HG03139 (cell line): ENCODE results near the gene ZDHHC14.
"Not testable (repeated sequence)": the region's sequence is repeated elsewhere in the genome, so short reads cannot be mapped to it uniquely, and the experiment has no call there.

Experiments
- ATAC-seq: cut with Tn5 transposase; IDR thresholded peaks from one replicate; pipeline ENCODE4 v1.9.1; 2021; ENCODE audit not compliant: unreplicated experiment

Gene ZDHHC14

DNA sequence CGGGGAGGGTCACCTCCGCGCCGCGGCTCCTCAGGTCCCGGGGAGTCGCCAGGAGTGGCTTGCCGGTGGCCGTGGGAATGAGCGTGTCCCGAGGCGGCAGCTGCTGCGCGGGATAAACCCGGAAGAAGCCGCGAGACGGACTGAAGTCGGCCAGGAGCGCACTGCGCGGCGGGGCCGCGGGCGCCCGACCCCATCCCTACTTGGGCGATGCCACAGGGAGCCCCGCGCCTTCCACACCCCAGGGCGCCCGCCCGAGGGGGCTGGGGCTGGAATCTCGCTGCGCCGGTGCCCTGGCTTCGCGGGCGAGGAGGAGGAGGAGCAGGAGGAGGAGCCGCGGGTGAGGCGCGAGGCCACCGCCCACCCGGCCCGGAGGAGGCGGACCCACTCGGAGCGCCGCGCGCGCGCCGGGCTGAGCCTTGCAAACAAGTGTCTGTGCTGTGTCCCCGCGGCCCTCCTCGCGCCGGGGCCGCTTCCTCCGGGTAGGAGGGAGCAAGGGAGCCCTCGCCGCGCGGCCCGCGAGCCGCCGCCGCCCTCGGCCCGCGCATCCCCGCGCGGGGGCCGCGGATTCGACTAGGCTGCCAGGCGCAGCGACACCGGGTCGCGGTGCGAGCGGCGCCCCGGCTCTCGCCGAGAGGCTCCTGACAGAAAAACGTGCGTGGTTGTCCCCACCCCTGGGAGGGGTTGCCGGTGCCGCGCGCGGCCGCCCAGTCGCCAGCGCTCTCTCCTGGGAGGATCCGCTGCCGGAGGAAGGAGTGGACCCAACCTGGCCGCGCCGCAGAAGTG, at the start of gene ZDHHC14:
Gene ZDHHC14, plus strand, starts transcription at position 412 of the 783 bp plus-strand sequence.
- ATAC-seq, result peak; percentile 73

DNA sequence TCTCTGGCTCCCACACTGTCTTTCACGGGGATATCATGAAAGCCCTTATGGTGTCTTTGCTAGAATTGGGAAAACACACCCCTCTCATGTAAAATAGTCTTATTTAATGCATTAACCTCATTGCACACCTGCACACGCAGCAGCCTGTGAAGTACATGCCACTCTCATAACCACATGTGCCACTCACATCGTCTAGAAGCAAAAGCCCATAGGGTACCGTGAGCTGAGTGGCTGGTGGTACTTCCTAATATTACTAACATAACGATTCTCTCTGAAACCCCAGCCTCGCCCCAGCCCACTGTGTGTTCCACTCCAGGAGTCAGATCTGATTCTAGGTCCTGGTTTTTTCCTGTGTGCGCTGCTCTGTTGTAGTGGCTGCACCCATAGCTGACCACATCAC, 48.2 kb upstream of the ZDHHC14 start:
- no peak for ATAC-seq

DNA sequence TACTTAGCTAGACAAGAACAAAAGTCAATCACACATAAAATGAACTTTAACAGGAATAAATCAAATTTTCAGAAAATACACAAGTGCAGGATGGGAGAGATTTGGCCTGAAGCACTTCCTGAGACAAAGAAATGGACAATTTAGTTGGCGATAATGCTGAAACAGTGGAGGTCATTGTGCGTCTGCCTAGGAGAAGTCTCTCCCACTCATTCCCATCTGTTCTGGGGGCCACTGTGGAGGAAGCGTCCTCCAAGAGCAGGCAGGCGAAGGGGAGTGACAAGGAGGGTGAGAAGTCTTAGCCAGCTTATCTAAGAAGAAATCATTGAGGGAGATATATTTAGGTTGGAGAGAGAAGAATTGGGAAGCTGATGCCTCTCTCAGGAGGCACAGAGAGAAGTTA, 47.5 kb upstream of the ZDHHC14 start:
- no peak for ATAC-seq

DNA sequence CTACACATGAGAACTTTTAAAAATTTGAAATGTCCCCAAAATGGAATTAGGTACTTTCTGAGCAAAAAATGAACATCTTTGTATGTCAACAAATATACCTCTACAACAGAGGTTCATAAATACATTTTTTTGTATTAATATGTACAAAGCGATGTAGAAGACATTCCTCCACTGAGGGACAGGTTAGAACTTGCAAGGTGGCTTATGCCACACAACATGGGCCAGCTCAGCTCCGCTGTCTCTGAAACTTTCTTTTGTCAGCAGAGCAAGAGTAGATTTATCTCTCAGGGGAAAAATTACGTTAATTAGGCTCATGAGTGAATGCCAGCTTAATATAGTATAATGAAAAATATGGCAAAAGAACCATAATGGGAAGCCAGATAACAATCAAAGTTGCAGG, 47.0 kb upstream of the ZDHHC14 start:
- ATAC-seq, result no peak

DNA sequence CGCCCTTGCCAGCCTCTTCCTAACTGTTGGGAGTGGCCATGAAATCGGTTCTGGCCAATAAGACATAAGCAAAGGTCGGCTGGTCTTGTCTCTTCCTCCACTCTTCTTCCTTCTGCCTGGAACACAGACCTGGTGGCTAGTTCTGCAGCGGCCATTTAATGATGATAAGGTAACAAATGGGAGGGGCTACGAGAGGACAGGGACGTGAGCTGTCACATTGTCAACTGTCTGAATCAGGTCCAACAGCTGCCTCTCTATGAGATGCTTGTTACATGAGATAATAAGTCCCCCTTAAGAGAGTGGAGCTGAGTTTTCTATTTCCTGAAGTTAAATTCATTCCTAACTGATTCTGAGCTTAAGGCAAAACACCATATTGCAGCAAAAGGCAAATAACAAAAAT, 45.2 kb upstream of the ZDHHC14 start:
- ATAC-seq, result no peak

DNA sequence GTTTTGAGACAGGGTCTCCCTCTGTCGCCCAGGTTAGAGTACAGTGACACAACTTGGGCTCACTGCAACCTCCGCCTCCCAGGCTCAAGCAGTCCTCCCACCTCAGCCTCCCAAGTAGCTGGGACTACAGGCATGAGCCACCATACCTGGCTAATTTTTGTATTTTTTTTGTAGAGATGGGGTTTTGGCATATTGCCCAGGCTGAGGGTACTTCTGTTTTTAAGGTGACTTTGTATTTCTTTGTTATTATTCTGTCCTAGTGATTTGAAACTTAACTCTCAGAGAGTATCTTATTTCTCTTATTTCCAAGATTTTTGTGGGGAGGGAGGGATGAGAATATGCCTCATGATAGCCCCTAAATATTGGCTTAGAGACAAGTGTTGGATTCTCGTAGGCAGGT, 43.7 kb upstream of the ZDHHC14 start:
- ATAC-seq, result not testable (repeated sequence)

DNA sequence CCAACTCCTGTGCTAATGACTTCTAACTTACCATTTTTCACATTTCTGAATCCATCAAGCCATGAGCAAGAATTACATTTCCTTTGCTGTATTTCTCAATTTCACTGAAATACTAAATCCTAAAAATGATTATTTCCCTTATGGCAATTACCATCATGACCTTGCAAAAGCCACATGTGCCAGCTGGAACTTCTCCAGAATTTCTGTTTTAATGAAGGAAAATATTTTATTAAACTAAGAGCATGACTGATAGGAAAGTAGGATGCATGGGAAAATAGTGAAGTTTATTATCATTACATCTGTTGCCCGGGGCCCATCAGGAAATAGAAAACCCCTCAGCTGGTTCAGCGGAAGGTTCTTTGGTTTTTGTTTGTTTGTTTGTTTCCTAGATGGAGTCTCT, 43.2 kb upstream of the ZDHHC14 start:
- no peak for ATAC-seq

DNA sequence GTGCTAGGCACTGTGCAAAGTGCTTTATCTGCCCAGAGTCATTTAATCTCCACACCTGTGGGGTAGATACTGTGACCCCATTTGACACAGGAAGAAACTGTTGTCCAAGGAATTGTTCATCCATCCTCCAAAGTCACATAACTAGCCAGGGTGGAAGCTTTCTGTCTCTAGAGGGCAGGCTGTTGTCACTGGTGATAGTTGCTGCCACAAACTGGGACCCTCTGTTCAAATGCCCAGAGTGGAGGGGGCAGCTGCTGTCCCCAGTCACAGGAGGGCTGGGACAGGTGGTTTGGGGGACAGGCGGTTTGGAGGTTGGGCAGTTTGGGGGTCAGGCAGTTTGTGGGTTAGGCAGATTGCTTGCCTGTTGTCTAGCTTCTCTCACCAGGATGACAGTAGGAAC, 41.6 kb upstream of the ZDHHC14 start:
- no peak for ATAC-seq

DNA sequence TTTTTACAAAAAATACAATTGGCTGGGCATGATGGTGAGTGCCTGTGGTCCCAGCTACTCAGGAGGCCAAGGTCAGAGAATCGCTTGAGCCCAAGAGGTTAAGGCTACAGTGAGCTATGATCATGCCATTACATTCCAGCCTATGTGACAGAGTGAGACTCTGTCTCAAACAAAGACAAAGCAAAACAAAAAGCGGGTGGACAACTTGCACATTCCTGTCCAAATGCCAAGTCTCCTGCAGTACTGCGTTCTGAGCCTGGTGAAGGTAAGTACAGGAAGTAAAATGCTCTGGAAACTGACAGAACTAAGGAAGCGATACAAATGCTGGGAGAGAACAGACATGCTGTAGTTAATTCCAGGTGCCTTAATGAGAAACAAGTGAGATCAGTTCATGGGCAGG, 37.3 kb upstream of the ZDHHC14 start:
- ATAC-seq, result no peak

DNA sequence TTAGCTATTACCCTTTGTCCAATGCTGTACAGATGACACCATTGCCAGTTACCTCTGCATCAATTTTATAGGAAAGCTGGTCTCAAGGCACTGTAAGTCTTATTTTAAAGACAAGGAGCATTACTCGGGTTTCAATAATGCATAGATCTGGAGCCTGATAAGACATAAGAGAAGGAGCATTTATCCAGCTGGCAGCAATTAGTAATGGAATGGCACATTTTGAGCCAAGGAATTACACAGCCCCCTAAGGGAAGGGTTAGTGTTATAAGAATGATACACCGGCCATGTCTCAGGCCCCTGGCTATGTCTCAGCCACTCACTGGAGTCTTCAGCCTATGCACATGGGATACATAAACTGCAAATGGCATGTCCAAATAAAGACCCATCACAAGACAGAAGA, 34.6 kb upstream of the ZDHHC14 start:
- ATAC-seq, result no peak

DNA sequence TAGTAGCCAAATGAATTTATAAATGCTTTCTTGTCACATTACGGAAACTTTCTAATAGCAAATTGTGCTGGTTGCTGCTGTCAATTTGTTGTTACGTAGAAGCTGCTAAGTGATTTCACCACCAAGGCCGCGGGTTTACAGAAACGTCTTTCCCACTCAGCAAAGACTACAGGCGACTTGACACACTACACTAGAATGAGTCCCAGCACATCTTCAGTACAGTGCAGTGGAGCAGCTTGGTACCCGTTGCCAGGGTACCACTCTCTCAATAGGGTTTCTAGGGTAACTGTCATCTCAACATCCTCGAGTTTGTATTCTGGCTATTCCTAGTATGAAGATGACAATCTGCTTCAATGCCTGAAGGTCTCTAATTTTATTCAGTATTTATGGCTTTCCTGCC, 22.7 kb upstream of the ZDHHC14 start:
- no peak for ATAC-seq

DNA sequence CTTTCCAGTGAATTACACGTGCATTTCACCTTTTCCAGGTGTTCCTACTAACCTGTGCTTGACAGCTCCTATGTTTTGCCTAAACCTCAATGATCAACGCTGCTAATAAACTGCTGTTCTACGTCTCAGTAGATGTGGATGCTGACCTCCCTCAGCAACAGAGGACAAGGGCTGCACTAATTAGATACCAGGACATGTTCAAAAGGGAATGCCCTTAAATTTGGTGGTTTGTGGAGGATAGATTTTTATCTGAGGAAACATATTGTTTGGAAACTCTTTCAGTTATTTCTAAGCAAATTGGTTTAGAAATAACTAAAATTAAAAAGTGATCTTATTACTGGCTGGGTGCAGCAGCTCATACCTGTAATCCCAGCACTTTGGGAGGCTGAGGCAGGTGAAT, 19.1 kb upstream of the ZDHHC14 start:
- no peak for ATAC-seq

DNA sequence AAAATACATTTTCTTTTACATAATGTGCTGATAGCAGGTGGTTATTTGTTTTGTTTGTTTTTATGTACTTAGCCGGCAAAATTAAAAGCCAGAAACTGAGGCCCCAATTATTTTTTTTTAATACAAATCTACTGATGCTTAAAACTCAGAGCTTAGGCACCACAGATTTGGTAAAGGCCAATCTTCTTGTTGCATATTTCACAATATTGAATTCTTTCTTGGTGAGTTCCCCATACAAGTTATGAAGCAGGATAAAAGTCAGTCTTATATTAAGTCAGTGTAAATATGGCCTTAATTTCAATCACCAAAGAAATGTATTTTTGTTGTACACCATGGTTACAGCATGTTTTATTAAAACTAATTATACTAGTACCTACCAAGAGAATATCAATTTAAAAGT, 16.3 kb upstream of the ZDHHC14 start:
- ATAC-seq, result no peak

DNA sequence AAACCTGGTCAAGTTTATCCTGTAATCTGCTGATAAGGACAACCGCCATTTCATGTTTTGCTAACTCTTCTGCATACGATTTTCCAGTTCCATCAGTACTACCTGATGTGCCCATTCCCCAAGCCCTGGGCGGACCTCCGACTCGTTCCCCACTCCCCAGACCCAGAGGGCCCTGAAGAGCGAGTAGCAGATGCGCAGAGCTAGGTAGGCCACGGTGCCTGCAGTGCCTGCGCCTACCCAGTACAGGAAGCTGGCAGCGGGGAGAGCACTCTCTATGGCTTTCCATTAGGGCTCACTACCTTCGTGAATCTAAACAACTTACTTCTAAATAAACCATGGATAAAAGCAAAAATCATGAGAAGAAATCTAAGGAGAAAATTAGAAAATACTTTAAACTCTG, 14.3 kb upstream of the ZDHHC14 start:
- no peak for ATAC-seq

DNA sequence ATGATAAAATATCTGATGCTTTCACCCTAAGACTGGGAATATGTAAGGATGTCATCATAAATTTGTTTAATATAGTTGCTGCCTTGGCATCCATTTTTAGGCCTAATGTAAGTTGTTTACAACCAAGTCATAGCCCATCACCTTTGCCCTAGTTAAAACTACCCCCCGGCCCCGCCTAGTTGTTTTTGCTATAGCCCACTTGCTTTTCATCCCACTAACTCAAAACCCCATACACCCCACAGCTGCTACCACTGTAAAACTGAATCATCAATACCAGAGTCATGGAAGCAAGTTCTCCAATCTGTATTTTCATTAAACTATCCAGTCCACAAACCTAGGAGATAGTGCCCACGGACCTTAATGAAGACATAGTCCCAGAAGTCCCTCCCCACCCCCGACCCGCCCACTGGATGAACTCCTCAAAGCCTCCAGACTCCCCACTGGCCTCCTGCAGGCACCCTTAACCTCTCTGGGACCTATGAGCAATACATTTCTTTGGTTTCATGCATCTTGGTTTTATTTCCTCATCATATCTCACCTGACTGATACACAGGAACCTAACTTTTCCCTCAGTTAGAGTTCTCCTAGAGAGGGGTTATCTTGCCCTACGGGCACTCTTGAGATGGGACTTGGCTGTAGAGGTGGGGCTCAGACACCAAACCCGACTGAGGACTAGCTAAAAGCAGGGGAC, 12.5 kb upstream of the ZDHHC14 start:
- ATAC-seq, result no peak

DNA sequence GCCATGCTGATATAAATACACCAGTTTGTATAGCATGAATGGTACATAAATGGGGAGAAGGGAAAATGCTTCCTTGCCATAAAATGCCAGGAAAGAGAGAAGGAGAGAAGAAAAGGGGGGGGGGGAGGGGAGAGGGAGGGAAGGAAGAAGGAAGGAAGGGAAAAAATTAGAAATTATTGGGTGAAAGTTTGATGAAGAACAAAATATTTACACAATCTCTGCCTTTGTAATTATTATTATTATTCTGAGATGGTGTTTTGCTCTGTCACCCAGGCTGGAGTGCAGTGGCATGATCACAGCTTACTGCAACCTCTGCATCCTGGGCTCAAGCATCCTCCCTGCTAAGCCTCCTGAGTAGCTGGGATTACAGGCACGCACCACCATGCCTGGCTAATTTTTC, 10.2 kb upstream of the ZDHHC14 start:
- no peak for ATAC-seq

DNA sequence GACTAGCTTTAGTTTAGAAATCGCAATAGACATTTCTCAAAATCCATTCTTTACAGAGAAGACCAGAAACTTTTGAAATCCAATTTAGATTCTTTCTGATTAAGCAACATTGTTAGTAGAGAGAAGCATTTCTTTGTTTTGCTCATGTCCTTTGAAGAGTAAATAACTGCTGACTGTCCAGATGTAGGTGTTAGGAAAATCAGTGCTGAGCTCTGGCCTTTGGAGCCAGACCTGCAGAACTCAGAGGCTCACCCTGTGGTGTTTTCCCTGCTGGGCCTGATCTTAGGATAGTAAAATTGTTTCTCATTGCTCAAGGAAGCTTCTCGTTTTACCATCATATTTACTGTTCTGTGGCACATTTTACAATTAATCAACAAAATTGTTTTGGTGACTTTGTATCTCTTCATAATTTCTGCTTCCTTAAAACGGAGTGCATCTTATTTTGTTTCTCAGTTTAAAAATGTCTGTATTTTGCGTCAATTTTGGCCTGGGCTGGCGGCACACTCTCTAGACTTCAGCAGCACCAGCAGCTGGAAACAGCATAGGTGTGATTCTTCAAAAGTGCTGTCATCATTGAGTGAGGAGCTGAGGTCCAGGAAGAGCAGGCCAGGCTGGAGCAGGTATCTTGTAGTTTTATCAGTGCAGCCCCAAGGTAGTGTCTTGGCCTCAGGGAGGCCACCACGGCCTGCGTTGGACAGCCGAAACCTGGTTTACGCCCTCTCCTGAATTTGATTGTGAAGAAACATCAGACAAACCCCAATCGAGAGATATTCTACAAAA, 8.3 kb upstream of the ZDHHC14 start:
- no peak for ATAC-seq

DNA sequence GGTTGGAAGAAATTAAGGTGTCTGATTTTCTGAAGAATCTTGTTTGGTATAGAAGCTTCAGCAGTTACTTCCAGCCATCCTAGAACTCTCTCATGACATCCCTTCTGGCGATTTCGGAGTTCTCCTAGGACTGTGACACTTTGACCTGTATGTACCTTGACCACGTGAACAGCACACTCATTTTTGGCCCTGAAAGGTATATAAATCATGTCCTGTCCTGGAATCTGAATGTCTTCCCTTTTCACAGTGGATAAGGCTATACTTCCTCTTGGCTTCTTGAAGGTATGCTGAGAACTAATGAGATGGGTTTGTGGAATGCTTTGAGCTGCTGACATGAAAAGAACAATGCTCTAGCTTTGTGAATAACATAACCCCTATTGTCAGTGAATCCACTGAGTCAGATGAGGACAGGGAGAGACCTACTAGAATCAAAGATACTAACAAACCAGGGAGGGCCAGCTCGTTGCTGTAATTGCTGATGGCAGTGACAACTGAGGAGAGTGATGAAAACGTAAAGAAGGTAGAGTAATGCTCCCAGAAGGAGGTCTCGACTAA, 6.0 kb upstream of the ZDHHC14 start:
- no peak for ATAC-seq

DNA sequence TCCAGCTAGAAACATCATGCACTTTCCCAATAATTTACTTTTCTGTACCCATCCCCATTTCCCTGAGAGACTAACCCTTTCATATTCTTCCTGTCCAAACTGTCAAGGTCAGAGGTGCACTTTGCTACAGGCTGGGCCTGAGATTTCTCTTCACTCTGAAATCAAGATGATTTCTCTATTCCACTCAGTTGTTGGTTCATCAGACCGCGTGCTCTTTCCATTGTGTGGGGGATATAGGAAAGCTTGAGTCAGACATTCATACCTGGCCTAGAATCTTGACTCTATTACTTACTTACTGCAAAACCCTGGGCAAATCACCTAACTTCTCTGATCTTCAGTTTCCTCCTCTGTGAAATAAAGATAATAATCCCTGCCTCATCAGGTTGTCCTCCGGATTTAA, 4.7 kb upstream of the ZDHHC14 start:
- ATAC-seq, result no peak

DNA sequence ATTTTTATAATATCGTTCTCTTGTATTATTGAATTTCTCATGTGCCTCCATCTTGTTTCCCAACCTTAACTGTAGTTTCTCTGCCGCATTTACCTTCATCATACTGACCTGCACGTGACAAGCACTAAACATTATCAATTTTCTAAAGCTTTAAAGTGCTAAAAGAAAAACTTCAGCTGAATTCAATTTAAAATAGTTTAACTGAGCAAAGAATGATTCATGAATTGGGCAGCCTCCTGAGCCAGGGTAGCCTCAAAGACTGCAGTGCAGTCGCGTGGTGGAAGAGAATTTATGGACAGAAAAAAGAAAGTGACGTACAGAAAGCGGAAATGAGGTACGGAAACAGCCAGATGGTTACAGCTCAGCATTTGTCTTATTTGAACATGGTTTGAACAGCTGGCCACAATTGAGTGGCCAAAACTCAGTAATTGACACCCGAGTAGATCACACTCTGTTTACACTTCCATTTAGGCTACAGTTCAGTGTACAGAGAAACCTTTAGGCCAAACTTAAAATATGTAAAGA, 4.2 kb upstream of the ZDHHC14 start:
- no peak for ATAC-seq

DNA sequence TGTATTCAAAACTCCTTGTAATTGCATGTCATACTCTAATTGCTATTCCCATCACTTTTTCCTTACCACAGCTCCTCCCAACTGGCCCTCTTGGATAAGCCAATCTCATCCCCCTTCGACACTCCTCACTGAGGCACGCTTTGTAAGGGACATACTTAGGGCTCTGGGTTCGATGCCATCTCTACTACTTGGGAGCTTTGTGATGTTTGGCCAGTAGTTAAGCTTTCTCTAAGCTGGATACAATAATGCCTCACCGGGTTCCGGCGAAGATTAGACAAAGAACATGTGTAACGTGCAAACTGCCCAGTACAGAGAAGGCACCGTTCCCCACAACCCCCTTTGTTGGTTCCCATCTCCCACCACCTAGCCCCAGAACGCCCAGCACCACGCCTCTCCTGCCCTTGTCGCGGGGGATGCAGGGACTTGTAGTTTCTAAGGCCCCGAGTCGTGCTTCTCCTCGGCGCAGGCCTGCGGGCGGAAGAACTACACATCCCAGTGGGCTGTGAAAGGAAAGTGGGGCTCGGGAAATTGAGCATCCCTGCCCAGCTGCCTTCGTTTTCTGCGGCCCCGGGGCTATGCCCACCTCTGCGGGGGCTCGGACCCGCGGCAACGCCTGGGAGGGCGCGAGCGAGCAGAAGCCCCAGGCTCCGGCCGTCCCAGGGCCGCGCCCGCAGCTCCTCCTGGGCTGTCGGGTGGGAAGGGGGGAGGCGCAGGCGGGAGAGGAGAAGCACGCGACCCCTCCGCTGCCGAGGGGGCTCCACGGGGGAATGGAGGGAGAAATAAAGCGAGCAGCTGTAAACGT, 1.1 kb upstream of the ZDHHC14 start:
- peak; percentile 63 for ATAC-seq
